Neuronal stem cell (in vitro differentiated cells): ENCODE results near the gene AP1G2.

Source experiments
- DNase-seq: peaks from one replicate; pipeline ENCODE4 v3.0.0-alpha.2; 2013; ENCODE audit warnings: low spot score
- H2AFZ ChIP-seq: one replicate; pipeline ENCODE4 v1.6.1; 2013; ENCODE audit warnings: mild to moderate bottlenecking, low read length, inconsistent platforms
- H2AK5ac ChIP-seq: 2 replicates; pipeline ENCODE4 v1.6.1; 2013; ENCODE audit warnings: low read depth, mild to moderate bottlenecking, inconsistent platforms, low read length, moderate library complexity, mixed read lengths
- H2BK120ac ChIP-seq: 2 replicates; pipeline ENCODE4 v1.6.1; 2013; ENCODE audit warnings: low read depth, mild to moderate bottlenecking, inconsistent platforms, low read length, moderate library complexity, mixed read lengths
- H2BK12ac ChIP-seq: one replicate; pipeline ENCODE4 v1.6.1; 2013; ENCODE audit warnings: low read length, inconsistent platforms
- H2BK15ac ChIP-seq: 2 replicates; pipeline ENCODE4 v1.6.1; 2013; ENCODE audit warnings: mild to moderate bottlenecking, low read length, inconsistent platforms, mixed read lengths
- H2BK5ac ChIP-seq: one replicate; pipeline ENCODE4 v1.6.1; 2013; ENCODE audit warnings: inconsistent platforms, mild to moderate bottlenecking, low read length, moderate library complexity
- H3K14ac ChIP-seq: one replicate; pipeline ENCODE4 v1.6.1; 2013; ENCODE audit warnings: low read length, inconsistent platforms
- H3K18ac ChIP-seq: 2 replicates; pipeline ENCODE4 v1.6.1; 2013; ENCODE audit warnings: low read length, inconsistent platforms
- H3K23ac ChIP-seq: 2 replicates; pipeline ENCODE4 v1.6.1; 2013; ENCODE audit warnings: low read depth, mild to moderate bottlenecking, mixed read lengths, low read length, inconsistent platforms; ENCODE audit not compliant: poor library complexity
- H3K27ac ChIP-seq: replicated peaks from 3 replicates; pipeline ENCODE4 v1.5.1; 2013; ENCODE audit warnings: low read length, inconsistent platforms
- H3K27me3 ChIP-seq, 3 experiments: 2 replicates each; pipeline ENCODE4 v1.6.1; 2013; ENCODE audit warnings: low read length in 3 of 3, mild to moderate bottlenecking in 2 of 3, inconsistent platforms in 1 of 3, low read depth in 1 of 3, mixed read lengths in 1 of 3, moderate library complexity in 1 of 3; ENCODE audit not compliant: control insufficient read depth in 3 of 3, insufficient read depth in 3 of 3
- H3K36me3 ChIP-seq, 2 donors: replicated peaks in 1 of 2; 2 replicates each; pipeline ENCODE4 v1.6.1; 2013; ENCODE audit warnings: low read length in 2 of 2; ENCODE audit not compliant: control insufficient read depth in 2 of 2, insufficient read depth in 2 of 2
- H3K4ac ChIP-seq: 2 replicates; pipeline ENCODE4 v1.6.1; 2013; ENCODE audit warnings: inconsistent platforms, mild to moderate bottlenecking, low read length, moderate library complexity
- H3K4me1 ChIP-seq, 2 donors: 1 replicate in 1 of 2; 2 replicates in 1 of 2; pipeline ENCODE4 v1.6.1; 2013; ENCODE audit warnings: low read length in 2 of 2, low read depth in 1 of 2; ENCODE audit not compliant: control insufficient read depth in 2 of 2, insufficient read depth in 1 of 2
- H3K4me2 ChIP-seq: one replicate; pipeline ENCODE4 v1.6.1; 2013; ENCODE audit warnings: mild to moderate bottlenecking, low read length, inconsistent platforms; ENCODE audit not compliant: insufficient read depth, poor library complexity, severe bottlenecking
- H3K4me3 ChIP-seq, 2 donors: 2 replicates each; pipeline ENCODE4 v1.5.1; 2013; ENCODE audit warnings: low read length in 2 of 2, mild to moderate bottlenecking in 2 of 2, inconsistent platforms in 1 of 2, moderate library complexity in 1 of 2
- H3K79me1 ChIP-seq: one replicate; pipeline ENCODE4 v1.6.1; 2013; ENCODE audit warnings: low read depth, mild to moderate bottlenecking, inconsistent platforms, low read length, moderate library complexity
- H3K9ac ChIP-seq: one replicate; pipeline ENCODE4 v1.6.1; 2013; ENCODE audit warnings: mild to moderate bottlenecking, low read depth, low read length, inconsistent platforms; ENCODE audit not compliant: poor library complexity
- H3K9me3 ChIP-seq, 2 donors: replicated peaks in 1 of 2; 2 replicates each; pipeline versions ENCODE3 to v1.6.1; 2013; ENCODE audit warnings: low read length in 2 of 2, mild to moderate bottlenecking in 2 of 2, inconsistent platforms in 1 of 2, low read depth in 1 of 2, mixed read lengths in 1 of 2, moderate library complexity in 1 of 2; ENCODE audit not compliant: control insufficient read depth in 2 of 2, insufficient read depth in 1 of 2
- H4K8ac ChIP-seq: one replicate; pipeline ENCODE4 v1.6.1; 2013; ENCODE audit warnings: low read depth, mild to moderate bottlenecking, inconsistent platforms, low read length, moderate library complexity
- H4K91ac ChIP-seq: one replicate; pipeline ENCODE4 v1.6.1; 2013; ENCODE audit warnings: low read length, low read depth, mild to moderate bottlenecking, inconsistent platforms; ENCODE audit not compliant: poor library complexity
- WGBS, 2 donors: extraction: QIAGEN DNeasy Blood & Tissue Kit; methylation state at CpG; one replicate each; pipeline ENCODE4 v1.1.7; 2013; ENCODE audit warnings: missing lambda C conversion rate in 2 of 2, mixed read lengths in 1 of 2; ENCODE audit not compliant: insufficient read length in 2 of 2, insufficient replicate concordance in 1 of 2; ENCODE audit errors: extremely low coverage in 2 of 2; 5-methylcytosine and 5-hydroxymethylcytosine counted together

Gene AP1G2

GRCh38 chr14:23568600-23569331, 1.2 kb upstream of the AP1G2 start:
- Histone ChIP-seq H4K91ac (no peak overlapping the region), H3K14ac (no peak overlapping the region), H3K4me3 (no peak overlapping the region), H3K36me3 (peaks cover 0 to 14% of the 10 kb centered on the region in 2 donors), H3K23ac (no peak overlapping the region), H2BK120ac (no peak overlapping the region), H3K27me3 (peaks cover 0 to 74% (median 0%) of the 10 kb centered on the region in 3 experiments), H3K9ac (no peak overlapping the region), H2AFZ (peak overlapping the region; percentile 25), H2BK5ac (no peak overlapping the region), H2AK5ac (no peak overlapping the region), H3K18ac (peak overlapping the region; percentile 48), H3K27ac (no peak overlapping the region), H3K79me1 (no peaks in the 10 kb centered on the region), H2BK12ac (no peak overlapping the region), H3K4ac (no peak overlapping the region), H2BK15ac (no peak overlapping the region), H3K4me1 (peaks cover 13 to 14% of the 10 kb centered on the region in 2 donors), H3K9me3 (no peaks in the 10 kb centered on the region), H4K8ac (no peak overlapping the region), H3K4me2 (no peak overlapping the region)
- no peak for DNase-seq
- no CpG with 5 or more reads among the region's 6 CpGs for WGBS, 2 donors

GRCh38 chr14:23568021-23568599, 519 bp upstream of the AP1G2 start:
- H3K9me3 ChIP-seq = no peaks in the 10 kb centered on the region
- no peak overlapping the region for H3K4me2 ChIP-seq
- no peak overlapping the region for H4K8ac ChIP-seq
- H2AK5ac ChIP-seq = peak overlapping the region; percentile 84
- no peaks in the 10 kb centered on the region for H3K79me1 ChIP-seq
- H3K4me1 ChIP-seq = peaks cover 10 to 14% of the 10 kb centered on the region in 2 donors
- peaks cover 0 to 15% of the 10 kb centered on the region in 2 donors for H3K36me3 ChIP-seq
- H2AFZ ChIP-seq = no peak overlapping the region
- H2BK12ac ChIP-seq = no peak overlapping the region
- no peak overlapping the region for H3K14ac ChIP-seq
- H3K27ac ChIP-seq = peak overlapping the region; percentile 86
- H3K18ac ChIP-seq = no peak overlapping the region
- peaks cover 0 to 69% (median 0%) of the 10 kb centered on the region in 3 experiments for H3K27me3 ChIP-seq
- no peak for DNase-seq
- H3K23ac ChIP-seq = no peak overlapping the region
- H2BK5ac ChIP-seq = peak overlapping the region; percentile 58
- H3K9ac ChIP-seq = peak overlapping the region; percentile 45
- no CpG with 5 or more reads among the region's 2 CpGs for WGBS, 2 donors
- H4K91ac ChIP-seq = peak overlapping the region; percentile 62
- peak overlapping the region; percentile 40 for H2BK120ac ChIP-seq
- H2BK15ac ChIP-seq = no peak overlapping the region
- H3K4me3 ChIP-seq = no peak overlapping the region
- no peak overlapping the region for H3K4ac ChIP-seq

- H3K27ac ChIP-seq = peak overlapping the region; percentile 38
- H3K4me2 ChIP-seq = peak overlapping the region; percentile 100
- peak overlapping the region; percentile 19 for H4K8ac ChIP-seq
- H3K79me1 ChIP-seq = peaks cover 2% of the 10 kb centered on the region
- H3K4me1 ChIP-seq = peaks cover 6 to 14% of the 10 kb centered on the region in 2 donors
- no peak for DNase-seq
- H3K14ac ChIP-seq = peak overlapping the region; percentile 94
- H2BK5ac ChIP-seq = peak overlapping the region; percentile 58
- H2AK5ac ChIP-seq = peak overlapping the region; percentile 82
- no peak overlapping the region for H3K4ac ChIP-seq
- no peak overlapping the region for H4K91ac ChIP-seq
- peak overlapping the region; percentile 42 to 87 for H3K4me3 ChIP-seq
- WGBS, 2 donors = no CpG with 5 or more reads among the region's 5 CpGs
- H2BK15ac ChIP-seq = peak overlapping the region; percentile 96
- H3K27me3 ChIP-seq = peaks cover 0 to 59% (median 0%) of the 10 kb centered on the region in 3 experiments
- H2BK120ac ChIP-seq = peak overlapping the region; percentile 29
- H3K9me3 ChIP-seq = no peaks in the 10 kb centered on the region
- H3K36me3 ChIP-seq = peaks cover 0 to 17% of the 10 kb centered on the region in 2 donors
- peak overlapping the region; percentile 94 for H3K9ac ChIP-seq
- no peak overlapping the region for H2BK12ac ChIP-seq
- H2AFZ ChIP-seq = peak overlapping the region; percentile 91
- H3K23ac ChIP-seq = peak overlapping the region; percentile 60
- peak overlapping the region; percentile 96 for H3K18ac ChIP-seq
These were observed 809 bp downstream of the AP1G2 start for GRCh38 chr14:23566778-23567185.

GRCh38 chr14:23566112-23566777, 1.3 kb downstream of the AP1G2 start:
- Histone ChIP-seq H3K23ac (no peak overlapping the region), H3K4me2 (no peak overlapping the region), H3K36me3 (peaks cover 0 to 23% of the 10 kb centered on the region in 2 donors), H3K4me3 (no peak overlapping the region), H3K4me1 (peaks cover 6 to 14% of the 10 kb centered on the region in 2 donors), H3K79me1 (peaks cover 2% of the 10 kb centered on the region), H2BK15ac (no peak overlapping the region), H3K4ac (no peak overlapping the region), H2BK5ac (no peak overlapping the region), H3K18ac (no peak overlapping the region), H3K27me3 (peaks cover 0 to 54% (median 0%) of the 10 kb centered on the region in 3 experiments), H4K91ac (no peak overlapping the region), H3K9me3 (no peaks in the 10 kb centered on the region), H4K8ac (no peak overlapping the region), H2AFZ (no peak overlapping the region), H3K27ac (no peak overlapping the region), H3K9ac (no peak overlapping the region), H2AK5ac (no peak overlapping the region), H2BK120ac (no peak overlapping the region), H3K14ac (no peak overlapping the region), H2BK12ac (no peak overlapping the region)
- WGBS, 2 donors = no CpG with 5 or more reads among the region's 10 CpGs
- DNase-seq = no peak
